IMR-90 (cell line): ENCODE measurements around the gene TUBB6. TPM values are rescaled to one million over a fixed set of nuclear protein-coding genes. Genes with fewer than 3 reads are reported as not detected.
A peak's percentile ranks its signal among the peaks of the same experiment; 100 is the strongest.

Source experiments
- ATAC-seq: fragments of 200-7000 bp; cut with Tn5 transposase; 2 replicates; pipeline ENCODE4 v1.9.1; 2020; ENCODE audit warnings: low read depth, mild to moderate bottlenecking, moderate library complexity
- BruUV-seq: library from RNA; stranded (reverse); fragments of 400-500 nt; replicated peaks from 2 replicates; lab custom pipeline; 2021; lab: Mats Ljungman, UMichigan
- CTCF ChIA-PET: fragments of 300-600 bp; formaldehyde crosslinking; extraction: SDS; loops from one replicate; lab custom pipeline; 2021; ENCODE audit warnings: antibody characterized with exemption; lab: Yijun Ruan, JAX
- POLR2A ChIA-PET: fragments of 300-600 bp; sonication (Branson Sonifier 250); formaldehyde crosslinking; loops from one replicate; lab custom pipeline; 2022; ENCODE audit warnings: antibody characterized with exemption; ENCODE audit not compliant: unreplicated experiment; lab: Charles Lee
- DNase-seq: peaks from one replicate; pipeline ENCODE4 v3.0.0; 2013
- H2AFZ ChIP-seq: replicated peaks from 2 replicates; pipeline ENCODE3; 2013; ENCODE audit warnings: low read length, mild to moderate bottlenecking; ENCODE audit not compliant: poor library complexity
- H2AK5ac ChIP-seq: 2 replicates; pipeline ENCODE4 v1.6.1; 2013; ENCODE audit warnings: low read depth, low read length, inconsistent platforms
- H2AK9ac ChIP-seq: replicated peaks from 2 replicates; pipeline ENCODE3; 2013; ENCODE audit warnings: mild to moderate bottlenecking, low read depth, low read length, moderate library complexity; ENCODE audit not compliant: poor library complexity
- H2BK120ac ChIP-seq: 2 replicates; pipeline ENCODE4 v1.6.1; 2013; ENCODE audit warnings: low read depth, low read length, inconsistent platforms
- H2BK15ac ChIP-seq: 3 replicates; pipeline ENCODE4 v1.6.1; 2013; ENCODE audit warnings: low read depth, low read length, inconsistent platforms
- H2BK20ac ChIP-seq: 2 replicates; pipeline ENCODE4 v1.6.1; 2013; ENCODE audit warnings: low read depth, mild to moderate bottlenecking, inconsistent platforms, low read length, moderate library complexity
- H2BK5ac ChIP-seq: 2 replicates; pipeline ENCODE4 v1.6.1; 2013; ENCODE audit warnings: mild to moderate bottlenecking, low read depth, low read length, inconsistent platforms; ENCODE audit not compliant: poor library complexity, severe bottlenecking
- H3K14ac ChIP-seq: replicated peaks from 2 replicates; pipeline ENCODE4 v1.6.1; 2013; ENCODE audit warnings: low read depth, low read length, inconsistent platforms
- H3K18ac ChIP-seq: 2 replicates; pipeline ENCODE4 v1.6.1; 2013; ENCODE audit warnings: low read depth, low read length, control low read depth
- H3K23ac ChIP-seq: 2 replicates; pipeline ENCODE4 v1.6.1; 2013; ENCODE audit warnings: low read depth, low read length, inconsistent platforms
- H3K27ac ChIP-seq: 2 replicates; pipeline ENCODE4 v1.5.1; 2013; ENCODE audit warnings: mild to moderate bottlenecking, control low read depth, low read length; ENCODE audit not compliant: insufficient read depth
- H3K27me3 ChIP-seq: 2 replicates; pipeline ENCODE4 v1.6.1; 2013; ENCODE audit warnings: low read length; ENCODE audit not compliant: control insufficient read depth, insufficient read depth
- H3K36me3 ChIP-seq: 2 replicates; pipeline ENCODE4 v1.6.1; 2013; ENCODE audit warnings: low read length, mixed read lengths; ENCODE audit not compliant: control insufficient read depth, insufficient read depth
- H3K4ac ChIP-seq: 2 replicates; pipeline ENCODE4 v1.6.1; 2013; ENCODE audit warnings: low read depth, low read length, inconsistent platforms
- H3K4me1 ChIP-seq: 2 replicates; pipeline ENCODE4 v1.6.1; 2013; ENCODE audit warnings: low read length, mixed read lengths; ENCODE audit not compliant: control insufficient read depth, insufficient read depth
- H3K4me2 ChIP-seq: 2 replicates; pipeline ENCODE4 v1.6.1; 2013; ENCODE audit warnings: low read depth, mild to moderate bottlenecking, control low read depth, low read length, moderate library complexity
- H3K4me3 ChIP-seq: 2 replicates; pipeline ENCODE4 v1.5.1; 2013; ENCODE audit warnings: low read depth, mild to moderate bottlenecking, control low read depth, low read length, moderate library complexity; ENCODE audit not compliant: insufficient read depth
- H3K56ac ChIP-seq: 2 replicates; pipeline ENCODE4 v1.6.1; 2013; ENCODE audit warnings: low read length, inconsistent platforms; ENCODE audit not compliant: insufficient read depth; ENCODE audit errors: extremely low read depth
- H3K79me1 ChIP-seq, 2 experiments: 2 replicates each; pipeline ENCODE4 v1.6.1; 2013; ENCODE audit warnings: low read length in 2 of 2, inconsistent platforms in 1 of 2, low read depth in 1 of 2
- H3K9ac ChIP-seq: 2 replicates; pipeline ENCODE4 v1.6.1; 2013; ENCODE audit warnings: low read depth, low read length, control low read depth
- H3K9me1 ChIP-seq: 2 replicates; pipeline ENCODE4 v1.6.1; 2013; ENCODE audit warnings: low read length, inconsistent platforms; ENCODE audit not compliant: insufficient read depth
- H3K9me3 ChIP-seq: 2 replicates; pipeline ENCODE4 v1.6.1; 2013; ENCODE audit warnings: low read length; ENCODE audit not compliant: control insufficient read depth, insufficient read depth
- H4K20me1 ChIP-seq: 2 replicates; pipeline ENCODE4 v1.6.1; 2013; ENCODE audit warnings: low read length, inconsistent platforms; ENCODE audit not compliant: insufficient read depth
- H4K5ac ChIP-seq: 2 replicates; pipeline ENCODE4 v1.6.1; 2013; ENCODE audit warnings: mild to moderate bottlenecking, low read depth, low read length, control low read depth
- H4K8ac ChIP-seq, 2 experiments: 2 replicates each; pipeline ENCODE4 v1.6.1; 2013; ENCODE audit warnings: low read depth in 2 of 2, low read length in 2 of 2, control low read depth in 1 of 2, inconsistent platforms in 1 of 2
- H4K91ac ChIP-seq: 2 replicates; pipeline ENCODE4 v1.6.1; 2013; ENCODE audit warnings: low read depth, low read length, inconsistent platforms; ENCODE audit not compliant: insufficient read depth
- BHLHE40 ChIP-seq: fragments of 150-350 bp; IDR thresholded peaks from 2 replicates; pipeline ENCODE4 v1.6.1; 2016; ENCODE audit warnings: mild to moderate bottlenecking, low read depth, low read length
- CEBPB ChIP-seq: IDR thresholded peaks from 2 replicates; pipeline ENCODE4 v1.6.1; 2012; ENCODE audit warnings: low read depth, low read length, improper control_type of control experiment
- CHD1 ChIP-seq: IDR thresholded peaks from 2 replicates; pipeline ENCODE4 v1.6.1; 2012; ENCODE audit warnings: low read depth, low read length, improper control_type of control experiment
- CTCF ChIP-seq: conservative IDR thresholded peaks from 2 replicates; pipeline ENCODE4 v1.5.1; 2012; ENCODE audit warnings: mild to moderate bottlenecking, low read depth, low read length, improper control_type of control experiment
- FOS ChIP-seq: fragments of 150-350 bp; IDR thresholded peaks from 2 replicates; pipeline ENCODE4 v1.6.1; 2016; ENCODE audit warnings: low read depth, low read length
- MAFK ChIP-seq: IDR thresholded peaks from 2 replicates; pipeline ENCODE4 v1.6.1; 2012; ENCODE audit warnings: low read depth, low read length, improper control_type of control experiment
- MAZ ChIP-seq: IDR thresholded peaks from 2 replicates; pipeline ENCODE4 v1.6.1; 2012; ENCODE audit warnings: low read depth, mild to moderate bottlenecking, low read length, improper control_type of control experiment, moderate library complexity, borderline replicate concordance
- MXI1 ChIP-seq: IDR thresholded peaks from 2 replicates; pipeline ENCODE4 v1.6.1; 2012; ENCODE audit warnings: low read depth, mild to moderate bottlenecking, low read length, moderate library complexity, borderline replicate concordance
- NFE2L2 ChIP-seq: fragments of 150-350 bp; IDR thresholded peaks from 2 replicates; pipeline ENCODE4 v1.6.1; 2016; ENCODE audit warnings: low read depth, mild to moderate bottlenecking, low read length
- POLR2A ChIP-seq: IDR thresholded peaks from 2 replicates; pipeline ENCODE4 v1.6.1; 2012; ENCODE audit warnings: mild to moderate bottlenecking, low read depth, low read length
- RAD21 ChIP-seq: IDR thresholded peaks from 2 replicates; pipeline ENCODE4 v1.6.1; 2012; ENCODE audit warnings: low read length, improper control_type of control experiment
- RCOR1 ChIP-seq: IDR thresholded peaks from 2 replicates; pipeline ENCODE4 v1.6.1; 2012; ENCODE audit warnings: mild to moderate bottlenecking, low read length, improper control_type of control experiment; ENCODE audit not compliant: insufficient replicate concordance
- RFX5 ChIP-seq: IDR thresholded peaks from 2 replicates; pipeline ENCODE4 v1.8.0; 2012; ENCODE audit warnings: low read depth, mild to moderate bottlenecking, low read length, moderate library complexity
- SMC3 ChIP-seq: fragments of 150-350 bp; IDR thresholded peaks from 2 replicates; pipeline ENCODE4 v1.6.1; 2016; ENCODE audit warnings: low read depth, mild to moderate bottlenecking, antibody characterized with exemption, low read length, moderate library complexity
- USF2 ChIP-seq: fragments of 150-350 bp; IDR thresholded peaks from 2 replicates; pipeline ENCODE4 v1.6.1; 2017; ENCODE audit warnings: mild to moderate bottlenecking, antibody characterized with exemption, low read length, low read depth
- WGBS, 2 experiments: methylation state at CpG; one replicate each; pipeline versions ENCODE4 v1.1.5 to v1.1.7; 2013; ENCODE audit warnings: missing lambda C conversion rate in 2 of 2; ENCODE audit not compliant: insufficient read length in 1 of 2; ENCODE audit errors: extremely low coverage in 2 of 2; 5-methylcytosine and 5-hydroxymethylcytosine counted together
- dilution Hi-C: fragments of 300-500 bp; cut with HindIII; formaldehyde crosslinking; loops from one replicate; pipeline ENCODE4 v1.14.3; 2018; ENCODE audit warnings: low sequenced_read_pairs; ENCODE audit not compliant: unreplicated experiment
- in situ Hi-C: fragments of 300-500 bp; cut with MboI; formaldehyde crosslinking; loops from 3 replicates; pipeline ENCODE4 v1.14.3; 2019; ENCODE audit warnings: low sequenced_read_pairs, inconsistent platforms, mixed read lengths
- intact Hi-C: fragments of 100-400 bp; cut with micrococcal nuclease; formaldehyde crosslinking; loops from 2 replicates; pipeline ENCODE4 v1.10.0; 2022
- polyA plus RNA-seq, 3 experiments: library from polyadenylated mRNA; depleted of rRNA; stranded (reverse); fragments of >200 nt; gene quantifications; 2 replicates each; pipeline ENCODE4 v1.2.3, GENCODE V29; 2012; ENCODE audit warnings: low replicate concordance in 1 of 3
- total RNA-seq: library from RNA; depleted of rRNA; stranded (reverse); fragments of >200 nt; gene quantifications from 2 replicates; pipeline ENCODE4 v1.2.3, GENCODE V29; 2012
- TF ChIP-seq, protein P1 (sequence below): fragments of 150-350 bp; IDR thresholded peaks from 2 replicates; pipeline ENCODE4 v1.6.1; 2016; ENCODE audit warnings: low read depth, mild to moderate bottlenecking, low read length, moderate library complexity, borderline replicate concordance

The TUBB6 gene
- total and polyA plus RNA-seq, 2 of the 4 experiments (the other 2 are of a cell fraction) = 927 to 1,040 TPM

GRCh38 chr18:12295389-12296086 lies 12.5 kb upstream of the TUBB6 start:
- H2BK15ac ChIP-seq = no peak overlapping the region
- no peak overlapping the region for H3K27ac ChIP-seq
- no peak overlapping the region for H3K4me2 ChIP-seq
- no peak overlapping the region for H3K18ac ChIP-seq
- no peak overlapping the region for H3K56ac ChIP-seq
- peaks cover 2% of the 10 kb centered on the region; the same call in 1 of the 2 replicates for H3K4me1 ChIP-seq
- in situ Hi-C loops = no loop called here
- no peak overlapping the region for H2BK120ac ChIP-seq
- H3K36me3 ChIP-seq = no peaks in the 10 kb centered on the region
- DNase-seq (peak; percentile 28), ATAC-seq (no peak)
- no peaks in the 10 kb centered on the region for H3K27me3 ChIP-seq
- no peak overlapping the region for H3K9ac ChIP-seq
- no peak overlapping the region for H2AK5ac ChIP-seq
- H4K20me1 ChIP-seq = no peaks in the 10 kb centered on the region
- TF ChIP-seq MAZ (no peak), BHLHE40 (no peak), CTCF (no peak), NFE2L2 (no peak), CEBPB (no peak), SMC3 (no peak), CHD1 (no peak), RFX5 (no peak), RAD21 (no peak), USF2 (no peak), FOS (no peak), MAFK (no peak), MXI1 (no peak), POLR2A (no peak), RCOR1 (no peak)
- TF ChIP-seq, protein P1, sequence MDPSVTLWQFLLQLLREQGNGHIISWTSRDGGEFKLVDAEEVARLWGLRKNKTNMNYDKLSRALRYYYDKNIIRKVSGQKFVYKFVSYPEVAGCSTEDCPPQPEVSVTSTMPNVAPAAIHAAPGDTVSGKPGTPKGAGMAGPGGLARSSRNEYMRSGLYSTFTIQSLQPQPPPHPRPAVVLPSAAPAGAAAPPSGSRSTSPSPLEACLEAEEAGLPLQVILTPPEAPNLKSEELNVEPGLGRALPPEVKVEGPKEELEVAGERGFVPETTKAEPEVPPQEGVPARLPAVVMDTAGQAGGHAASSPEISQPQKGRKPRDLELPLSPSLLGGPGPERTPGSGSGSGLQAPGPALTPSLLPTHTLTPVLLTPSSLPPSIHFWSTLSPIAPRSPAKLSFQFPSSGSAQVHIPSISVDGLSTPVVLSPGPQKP = no peak
- no peak overlapping the region for H2BK20ac ChIP-seq
- intact Hi-C loops = no loop called here
- ChIA-PET CTCF (no interaction called here), POLR2A (no interaction called here)
- H4K91ac ChIP-seq = no peak overlapping the region
- H3K79me1 ChIP-seq = no peaks in the 10 kb centered on the region
- peaks cover 3% of the 10 kb centered on the region for H3K9me3 ChIP-seq
- no peak overlapping the region; the same call in 1 of the 2 replicates for H3K14ac ChIP-seq
- H3K23ac ChIP-seq = no peak overlapping the region
- peaks cover 5% of the 10 kb centered on the region; the same call in 1 of the 2 replicates for H3K9me1 ChIP-seq
- H4K8ac ChIP-seq = no peak overlapping the region
- peak overlapping the region; percentile 73 for H2AFZ ChIP-seq
- H2AK9ac ChIP-seq = no peak overlapping the region
- H3K4me3 ChIP-seq = no peak overlapping the region
- no TSS peak for BruUV-seq
- WGBS, 2 experiments = 83% methylated on average over 5 of the region's 18 CpGs; no CpG with 5 or more reads in 1 of the 2 experiments
- no peak overlapping the region for H2BK5ac ChIP-seq
- H4K5ac ChIP-seq = no peak overlapping the region
- dilution Hi-C loops = no loop called here
- no peak overlapping the region for H3K4ac ChIP-seq
